NCI-H2196 (cell line): ENCODE data around the gene SLC6A18.
"Not testable (repeated sequence)": the region's sequence is repeated elsewhere in the genome, so short reads cannot be mapped to it uniquely, and the experiment has no call there.

Experiments used
- DNase-seq: peaks from one replicate; lab custom pipeline; 2025; ENCODE audit not compliant: unreplicated experiment; lab: John Stamatoyannopoulos, UW

The SLC6A18 gene

GRCh38 chr5:1215320-1216096, 9.7 kb upstream of the SLC6A18 start:
- no peak for DNase-seq

GRCh38 chr5:1216211-1216917, 8.8 kb upstream of the SLC6A18 start:
- DNase-seq = no peak

GRCh38 chr5:1216918-1217295, 8.3 kb upstream of the SLC6A18 start:
- DNase-seq = no peak

GRCh38 chr5:1217596-1218206, 7.5 kb upstream of the SLC6A18 start:
- no peak for DNase-seq

GRCh38 chr5:1218351-1219080, 6.7 kb upstream of the SLC6A18 start:
- DNase-seq = no peak

GRCh38 chr5:1219098-1219767, 5.9 kb upstream of the SLC6A18 start:
- no peak for DNase-seq

GRCh38 chr5:1219768-1220100, 5.4 kb upstream of the SLC6A18 start:
- no peak for DNase-seq

GRCh38 chr5:1220351-1220750, 4.8 kb upstream of the SLC6A18 start:
- DNase-seq = no peak

GRCh38 chr5:1220831-1221230, 4.3 kb upstream of the SLC6A18 start:
- DNase-seq = no peak

- no peak for DNase-seq
Observed at GRCh38 chr5:1221721-1222120, 3.5 kb upstream of the SLC6A18 start.

GRCh38 chr5:1222147-1222546, 3.0 kb upstream of the SLC6A18 start:
- no peak for DNase-seq

- DNase-seq = no peak
Observed at GRCh38 chr5:1222621-1223277, 2.4 kb upstream of the SLC6A18 start.

GRCh38 chr5:1223278-1223670, 1.9 kb upstream of the SLC6A18 start:
- no peak for DNase-seq

- DNase-seq = no peak
Observed at GRCh38 chr5:1224631-1225030, 550 bp upstream of the SLC6A18 start.

- no peak for DNase-seq
Observed at GRCh38 chr5:1226231-1226630, 1.1 kb downstream of the SLC6A18 start.

- DNase-seq = no peak
Observed at GRCh38 chr5:1226839-1227581, 1.8 kb downstream of the SLC6A18 start.

GRCh38 chr5:1227667-1228066, 2.5 kb downstream of the SLC6A18 start:
- DNase-seq = peak; percentile 93

- DNase-seq = no peak
Observed at GRCh38 chr5:1228120-1228519, 2.9 kb downstream of the SLC6A18 start.

- not testable (repeated sequence) for DNase-seq
Observed at GRCh38 chr5:1229023-1229422, 3.8 kb downstream of the SLC6A18 start.

- DNase-seq = no peak
Observed at GRCh38 chr5:1229822-1230221, 4.6 kb downstream of the SLC6A18 start.
